OCI-LY1 (cell line): ENCODE data around the gene PTPMT1.

Experiments
- H2AFZ ChIP-seq: fragments of 200-600 bp; sonication (generic), shearing (Covaris generic); 2 replicates; pipeline ENCODE4 v1.6.0; 2014; ENCODE audit warnings: antibody characterized with exemption, mild to moderate bottlenecking, low read length
- H3F3A ChIP-seq: fragments of 200-600 bp; sonication (generic), shearing (Covaris generic); 2 replicates; pipeline ENCODE4 v1.6.0; 2014; ENCODE audit warnings: mild to moderate bottlenecking, antibody characterized with exemption, low read length, moderate library complexity; ENCODE audit not compliant: insufficient read depth
- H3K27ac ChIP-seq: fragments of 200-600 bp; sonication (generic); 2 replicates; pipeline ENCODE4 v1.5.1; 2014; ENCODE audit warnings: low read length, mixed run types, mild to moderate bottlenecking, low read depth; ENCODE audit not compliant: poor library complexity, severe bottlenecking
- H3K27me3 ChIP-seq: fragments of 200-600 bp; sonication (generic); 2 replicates; pipeline ENCODE4 v1.6.0; 2014; ENCODE audit warnings: antibody characterized with exemption, mild to moderate bottlenecking, low read length, moderate library complexity; ENCODE audit not compliant: insufficient read depth
- H3K36me3 ChIP-seq: fragments of 200-600 bp; sonication (generic); 2 replicates; pipeline ENCODE4 v1.6.1; 2014; ENCODE audit warnings: mild to moderate bottlenecking, antibody characterized with exemption, low read length, moderate library complexity, mixed read lengths; ENCODE audit not compliant: insufficient read depth
- H3K4me1 ChIP-seq: fragments of 200-600 bp; sonication (generic); 2 replicates; pipeline ENCODE4 v1.5.1; 2014; ENCODE audit warnings: mild to moderate bottlenecking, low read length, moderate library complexity; ENCODE audit not compliant: insufficient read depth, severe bottlenecking
- H3K4me2 ChIP-seq: fragments of 200-600 bp; sonication (generic), shearing (Covaris generic); 2 replicates; pipeline ENCODE4 v1.6.1; 2014; ENCODE audit warnings: low read length
- H3K4me3 ChIP-seq: fragments of 200-600 bp; sonication (generic); 2 replicates; pipeline ENCODE4 v1.5.1; 2014; ENCODE audit warnings: low read length, low read depth, mild to moderate bottlenecking, mixed read lengths; ENCODE audit not compliant: poor library complexity, severe bottlenecking
- H3K79me2 ChIP-seq: fragments of 200-600 bp; shearing (Covaris generic); 2 replicates; pipeline ENCODE4 v1.6.1; 2016; ENCODE audit warnings: mixed run types, low read length, mixed read lengths; ENCODE audit not compliant: insufficient read depth
- H3K9ac ChIP-seq: fragments of 200-600 bp; sonication (generic), shearing (Covaris generic); 2 replicates; pipeline ENCODE4 v1.6.1; 2014; ENCODE audit warnings: mild to moderate bottlenecking, low read length, mixed read lengths
- H3K9me2 ChIP-seq: fragments of 200-600 bp; sonication (generic), shearing (Covaris generic); 2 replicates; pipeline ENCODE4 v1.6.1; 2014; ENCODE audit warnings: low read depth, mild to moderate bottlenecking, low read length, mixed read lengths
- H3K9me3 ChIP-seq: fragments of 200-600 bp; shearing (Covaris generic); 2 replicates; pipeline ENCODE4 v1.6.1; 2014; ENCODE audit warnings: low read length, mixed read lengths
- H4K20me1 ChIP-seq: fragments of 200-600 bp; sonication (generic), shearing (Covaris generic); 2 replicates; pipeline ENCODE4 v1.6.0; 2016; ENCODE audit warnings: mild to moderate bottlenecking, low read length; ENCODE audit not compliant: insufficient read depth
- CTCF ChIP-seq: fragments of 200-600 bp; sonication (generic), shearing (Covaris generic); IDR thresholded peaks from 2 replicates; pipeline ENCODE4 v1.5.1; 2017; ENCODE audit warnings: mild to moderate bottlenecking, antibody characterized with exemption, low read length, moderate library complexity, mixed read lengths
- EZH2 ChIP-seq: fragments of 200-600 bp; sonication (generic), shearing (Covaris generic); IDR thresholded peaks from 2 replicates; pipeline ENCODE4 v1.8.0; 2017; ENCODE audit warnings: borderline replicate concordance, mixed run types, mild to moderate bottlenecking, antibody characterized with exemption, low read length, moderate library complexity, mixed read lengths

The PTPMT1 gene

GRCh38 chr11:47617417-47617809, 52.0 kb downstream of the PTPMT1 start:
- Histone ChIP-seq H3K9ac (no peak overlapping the region), H3K4me1 (no peaks in the 10 kb centered on the region)

GRCh38 chr11:47620836-47621378, 55.5 kb downstream of the PTPMT1 start:
- H3K9me3 ChIP-seq, result no peaks in the 10 kb centered on the region
- H3K27ac ChIP-seq, result no peak overlapping the region
- TF ChIP-seq EZH2 (no peak), CTCF (no peak)
- H3F3A ChIP-seq, result no peaks in the 10 kb centered on the region
- no peak overlapping the region for H3K4me3 ChIP-seq
- H3K4me1 ChIP-seq, result no peaks in the 10 kb centered on the region
- H4K20me1 ChIP-seq, result no peaks in the 10 kb centered on the region
- H3K9ac ChIP-seq, result no peak overlapping the region
- no peaks in the 10 kb centered on the region for H3K9me2 ChIP-seq
- H3K79me2 ChIP-seq, result no peaks in the 10 kb centered on the region
- H3K4me2 ChIP-seq, result no peak overlapping the region
- H3K27me3 ChIP-seq, result no peaks in the 10 kb centered on the region
- H2AFZ ChIP-seq, result no peak overlapping the region
- peaks cover 72% of the 10 kb centered on the region for H3K36me3 ChIP-seq

More at GRCh38 chr11:47617417-47617809, 52.0 kb downstream of the PTPMT1 start:
- Histone ChIP-seq H3K27me3 (no peaks in the 10 kb centered on the region), H3K9me3 (no peaks in the 10 kb centered on the region), H4K20me1 (no peaks in the 10 kb centered on the region), H3K4me3 (no peak overlapping the region), H3F3A (no peaks in the 10 kb centered on the region), H3K36me3 (peaks cover 42% of the 10 kb centered on the region), H3K79me2 (no peaks in the 10 kb centered on the region), H3K9me2 (no peaks in the 10 kb centered on the region), H3K4me2 (no peak overlapping the region), H2AFZ (no peak overlapping the region), H3K27ac (no peak overlapping the region)
- no peak for TF ChIP-seq CTCF
- no peak for TF ChIP-seq EZH2
